Breast epithelium (tissue), 4 donors: ENCODE results near the gene CACNA2D3. TPM values are rescaled to one million over a fixed set of nuclear protein-coding genes. Genes with fewer than 3 reads are reported as not detected.
"Not testable (repeated sequence)": the region's sequence is repeated elsewhere in the genome, so short reads cannot be mapped to it uniquely, and the experiment has no call there.

ENCODE experiments used
- DNase-seq, 2 donors: peaks; one replicate each; pipeline ENCODE4 v3.0.0-alpha.2; 2019; ENCODE audit warnings: low spot score in 2 of 2
- H3K27ac ChIP-seq, 2 donors: fragments of 200-600 bp; sonication (generic) in 1 of 2; one replicate each; pipeline ENCODE4 v1.5.1; 2016 to 2019; ENCODE audit warnings: mild to moderate bottlenecking in 1 of 2
- H3K27me3 ChIP-seq, 2 donors: fragments of 200-600 bp; sonication (generic) in 1 of 2; one replicate each; pipeline versions ENCODE4 v1.5.1 to v1.6.0; 2017 to 2019; ENCODE audit warnings: control low read depth in 1 of 2, mild to moderate bottlenecking in 1 of 2
- H3K36me3 ChIP-seq: fragments of 200-600 bp; one replicate; pipeline ENCODE4 v1.5.1; 2019
- H3K4me1 ChIP-seq, 2 donors: fragments of 200-600 bp; sonication (generic); one replicate each; pipeline ENCODE4 v1.5.1; 2016 to 2019; ENCODE audit warnings: control low read depth in 1 of 2
- H3K4me3 ChIP-seq, 3 donors: fragments of 200-600 bp; sonication (generic); 1 replicate in 2 of 3; 2 replicates in 1 of 3; pipeline ENCODE4 v1.5.1; 2016 to 2019; ENCODE audit warnings: mild to moderate bottlenecking in 3 of 3, moderate library complexity in 2 of 3
- H3K9me3 ChIP-seq, 2 donors: fragments of 200-600 bp; sonication (generic) in 1 of 2; one replicate each; pipeline ENCODE4 v1.5.1; 2016 to 2019; ENCODE audit warnings: control low read depth in 1 of 2
- CTCF ChIP-seq, 3 donors: fragments of 450-650 bp; IDR thresholded peaks; one replicate each; pipeline ENCODE4 v1.5.1; 2016 to 2017; ENCODE audit warnings: antibody characterized with exemption in 3 of 3, mild to moderate bottlenecking in 3 of 3, moderate library complexity in 3 of 3
- POLR2A ChIP-seq: fragments of 450-650 bp; IDR thresholded peaks from one replicate; pipeline ENCODE4 v1.6.1; 2016; ENCODE audit warnings: antibody characterized with exemption, mild to moderate bottlenecking, moderate library complexity
- POLR2AphosphoS5 ChIP-seq, 3 donors: sonication (generic); formaldehyde crosslinking; IDR thresholded peaks; one replicate each; pipeline ENCODE4 v1.6.1; 2017; ENCODE audit warnings: antibody characterized with exemption in 3 of 3
- intact Hi-C: fragments of 100-400 bp; cut with DNase I; formaldehyde crosslinking; loops from one replicate; pipeline ENCODE4 v1.15.1; 2023; ENCODE audit warnings: low total_unique reads
- total RNA-seq, 3 donors: library from RNA; depleted of rRNA; stranded (reverse); fragments of >200 nt; gene quantifications; one replicate each; pipeline ENCODE4 v1.1.0, GENCODE V29; 2016

Gene CACNA2D3
- total RNA-seq, 3 donors from 2014 or later, result 0.59 to 3.4 (median 2.3) TPM

- H3K4me1 ChIP-seq, result no peaks in the 10 kb centered on the region
- no peaks in the 10 kb centered on the region for H3K27me3 ChIP-seq
- H3K9me3 ChIP-seq, result peaks cover 0 to 19% of the 10 kb centered on the region in 2 donors
- no peak overlapping the region for H3K27ac ChIP-seq
- no peak for DNase-seq
- intact Hi-C loops, result no loop called here
- TF ChIP-seq CTCF (IDR thresholded peaks at IDR 0.05), result no peak
- no peak for TF ChIP-seq POLR2AphosphoS5 (IDR thresholded peaks at IDR 0.05)
- no peak for TF ChIP-seq POLR2A
- H3K4me3 ChIP-seq, result no peak overlapping the region
- no peaks in the 10 kb centered on the region for H3K36me3 ChIP-seq
Measured at GRCh38 chr3:54458357-54458756, 336.0 kb downstream of the CACNA2D3 start.

- H3K27me3 ChIP-seq, H3K27ac ChIP-seq, H3K36me3 ChIP-seq, H3K4me1 ChIP-seq, intact Hi-C loops, DNase-seq, H3K4me3 ChIP-seq: not testable (repeated sequence)
- peaks cover 7 to 14% of the 10 kb centered on the region in 2 donors for H3K9me3 ChIP-seq
Measured at GRCh38 chr3:54464554-54464953, 342.2 kb downstream of the CACNA2D3 start.

GRCh38 chr3:54476891-54477290 lies 354.5 kb downstream of the CACNA2D3 start:
- TF ChIP-seq POLR2A, result no peak
- TF ChIP-seq POLR2AphosphoS5 (IDR thresholded peaks at IDR 0.05), result no peak
- TF ChIP-seq CTCF (IDR thresholded peaks at IDR 0.05), result no peak
- DNase-seq, result no peak
- intact Hi-C loops, result no loop called here
- Histone ChIP-seq H3K27me3 (no peaks in the 10 kb centered on the region), H3K27ac (no peak overlapping the region), H3K4me3 (no peak overlapping the region), H3K36me3 (no peaks in the 10 kb centered on the region), H3K4me1 (no peaks in the 10 kb centered on the region), H3K9me3 (peaks cover 13 to 17% of the 10 kb centered on the region in 2 donors)

GRCh38 chr3:54481606-54482365 lies 359.4 kb downstream of the CACNA2D3 start:
- intact Hi-C loops, result no loop called here
- DNase-seq, result no peak
- Histone ChIP-seq H3K36me3 (no peaks in the 10 kb centered on the region), H3K4me1 (no peaks in the 10 kb centered on the region), H3K27ac (no peak overlapping the region), H3K9me3 (no peaks in the 10 kb centered on the region), H3K4me3 (no peak overlapping the region), H3K27me3 (no peaks in the 10 kb centered on the region)
- TF ChIP-seq POLR2AphosphoS5 (IDR thresholded peaks at IDR 0.05) (no peak), POLR2A (no peak), CTCF (IDR thresholded peaks at IDR 0.05) (no peak)

- DNase-seq, result no peak
- no peaks in the 10 kb centered on the region for H3K27me3 ChIP-seq
- H3K27ac ChIP-seq, result no peak overlapping the region
- no peaks in the 10 kb centered on the region for H3K36me3 ChIP-seq
- intact Hi-C loops, result no loop called here
- H3K9me3 ChIP-seq, result no peaks in the 10 kb centered on the region
- H3K4me1 ChIP-seq, result no peaks in the 10 kb centered on the region
- no peak for TF ChIP-seq POLR2A
- no peak for TF ChIP-seq CTCF (IDR thresholded peaks at IDR 0.05)
- no peak for TF ChIP-seq POLR2AphosphoS5 (IDR thresholded peaks at IDR 0.05)
- H3K4me3 ChIP-seq, result no peak overlapping the region
Measured at GRCh38 chr3:54484334-54484733, 362.0 kb downstream of the CACNA2D3 start.
